Measurements from ENCODE around the gene SGMS2. TPM values are rescaled to one million over a fixed set of nuclear protein-coding genes. Genes with fewer than 3 reads are reported as not detected.

Gene SGMS2
- total RNA-seq, 2 donors from 2014 or later = 34.9 to 49.1 TPM

- TF ChIP-seq CTCF (IDR thresholded peaks at IDR 0.05) = no peak
- DNase-seq = no peak
- no peak overlapping the region for H3K4me3 ChIP-seq
- H3K9ac ChIP-seq (ENCODE audit: low read depth in 2 of 2, low read length in 2 of 2) = no peak overlapping the region
- H3K36me3 ChIP-seq = no peaks in the 10 kb centered on the region
- no peaks in the 10 kb centered on the region for H3K4me1 ChIP-seq
- no peaks in the 10 kb centered on the region for H3K9me3 ChIP-seq
- no peak overlapping the region for H3K27ac ChIP-seq
- no peaks in the 10 kb centered on the region for H3K27me3 ChIP-seq
- intact Hi-C loops (cut with DNase I) = no loop called here
Observed at GRCh38 chr4:107945809-107946208, 121.1 kb downstream of the SGMS2 start.

- no peak overlapping the region for H3K27ac ChIP-seq
- H3K4me3 ChIP-seq = no peak overlapping the region
- H3K9me3 ChIP-seq = no peaks in the 10 kb centered on the region
- TF ChIP-seq CTCF (IDR thresholded peaks at IDR 0.05) = no peak
- no peak overlapping the region for H3K9ac ChIP-seq (ENCODE audit: low read depth in 2 of 2, low read length in 2 of 2)
- H3K27me3 ChIP-seq = no peaks in the 10 kb centered on the region
- intact Hi-C loops (cut with DNase I) = no loop called here
- no peak for DNase-seq
- no peaks in the 10 kb centered on the region for H3K4me1 ChIP-seq
- H3K36me3 ChIP-seq = no peaks in the 10 kb centered on the region
Observed at GRCh38 chr4:107950746-107951540, 126.2 kb downstream of the SGMS2 start.

GRCh38 chr4:107951551-107951950 lies 126.8 kb downstream of the SGMS2 start:
- no peaks in the 10 kb centered on the region for H3K36me3 ChIP-seq
- H3K9me3 ChIP-seq = no peaks in the 10 kb centered on the region
- DNase-seq = no peak
- intact Hi-C loops (cut with DNase I) = no loop called here
- no peaks in the 10 kb centered on the region for H3K4me1 ChIP-seq
- TF ChIP-seq CTCF (IDR thresholded peaks at IDR 0.05) = no peak
- H3K27me3 ChIP-seq = no peaks in the 10 kb centered on the region
- no peak overlapping the region for H3K9ac ChIP-seq (ENCODE audit: low read depth in 2 of 2, low read length in 2 of 2)
- H3K4me3 ChIP-seq = no peak overlapping the region
- H3K27ac ChIP-seq = no peak overlapping the region

GRCh38 chr4:107956011-107956410 lies 131.3 kb downstream of the SGMS2 start:
- DNase-seq = no peak
- intact Hi-C loops (cut with DNase I) = no loop called here
- Histone ChIP-seq H3K4me3 (no peak overlapping the region), H3K27ac (no peak overlapping the region), H3K36me3 (no peaks in the 10 kb centered on the region), H3K4me1 (no peaks in the 10 kb centered on the region), H3K9me3 (no peaks in the 10 kb centered on the region), H3K27me3 (no peaks in the 10 kb centered on the region), H3K9ac (ENCODE audit: low read depth in 2 of 2, low read length in 2 of 2) (no peak overlapping the region)
- no peak for TF ChIP-seq CTCF (IDR thresholded peaks at IDR 0.05)

Other genes with a start within 250 kb of the SGMS2 start
- gene PAPSS1, start 104.7 kb upstream of the SGMS2 start, total RNA-seq = 10 to 100 TPM; 21.1 to 22.5 TPM
- 1 to 10 TPM; 2.4 to 4.2 TPM for gene CYP2U1, start 106.6 kb downstream of the SGMS2 start, total RNA-seq
- gene HADH, start 165.0 kb downstream of the SGMS2 start, total RNA-seq = 100 to 1,000 TPM; 121 to 213 TPM

Measured in colonic mucosa (tissue), 4 donors.